SU-DHL-6 (cell line): ENCODE data around the gene APC2.

ENCODE experiments used
- EZH2phosphoT487 ChIP-seq: fragments of 200-600 bp; sonication (generic), shearing (Covaris generic); conservative IDR thresholded peaks from 2 replicates; pipeline ENCODE4 v1.6.1; 2018; ENCODE audit warnings: mild to moderate bottlenecking, antibody characterized with exemption, low read length, moderate library complexity, mixed read lengths
- TF ChIP-seq, protein P1 (sequence below): fragments of 200-600 bp; sonication (generic); IDR thresholded peaks from one replicate; pipeline ENCODE4 v1.5.1; 2017; ENCODE audit warnings: antibody characterized with exemption, mild to moderate bottlenecking, low read length, moderate library complexity; ENCODE audit not compliant: insufficient read depth, poor library complexity, severe bottlenecking

DNA sequence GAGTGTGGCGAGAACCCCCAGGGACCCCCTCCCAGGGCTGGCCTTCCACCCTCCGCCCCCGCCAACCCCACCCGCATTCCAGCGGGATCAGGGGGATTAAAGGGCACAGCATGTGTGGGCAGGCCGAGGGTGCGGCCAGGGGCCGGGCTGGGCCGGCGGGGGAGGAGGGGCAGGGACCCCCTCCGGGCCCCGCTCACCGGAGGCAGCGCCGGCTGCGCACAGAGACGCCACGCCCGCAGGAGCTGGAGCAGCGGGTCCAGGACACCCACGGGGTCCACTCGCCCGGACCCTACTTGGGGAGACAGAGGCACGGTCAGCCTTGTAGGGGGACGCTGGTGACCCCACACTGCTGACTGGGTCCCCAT, 60.5 kb downstream of the APC2 start:
- TF ChIP-seq, protein P1, sequence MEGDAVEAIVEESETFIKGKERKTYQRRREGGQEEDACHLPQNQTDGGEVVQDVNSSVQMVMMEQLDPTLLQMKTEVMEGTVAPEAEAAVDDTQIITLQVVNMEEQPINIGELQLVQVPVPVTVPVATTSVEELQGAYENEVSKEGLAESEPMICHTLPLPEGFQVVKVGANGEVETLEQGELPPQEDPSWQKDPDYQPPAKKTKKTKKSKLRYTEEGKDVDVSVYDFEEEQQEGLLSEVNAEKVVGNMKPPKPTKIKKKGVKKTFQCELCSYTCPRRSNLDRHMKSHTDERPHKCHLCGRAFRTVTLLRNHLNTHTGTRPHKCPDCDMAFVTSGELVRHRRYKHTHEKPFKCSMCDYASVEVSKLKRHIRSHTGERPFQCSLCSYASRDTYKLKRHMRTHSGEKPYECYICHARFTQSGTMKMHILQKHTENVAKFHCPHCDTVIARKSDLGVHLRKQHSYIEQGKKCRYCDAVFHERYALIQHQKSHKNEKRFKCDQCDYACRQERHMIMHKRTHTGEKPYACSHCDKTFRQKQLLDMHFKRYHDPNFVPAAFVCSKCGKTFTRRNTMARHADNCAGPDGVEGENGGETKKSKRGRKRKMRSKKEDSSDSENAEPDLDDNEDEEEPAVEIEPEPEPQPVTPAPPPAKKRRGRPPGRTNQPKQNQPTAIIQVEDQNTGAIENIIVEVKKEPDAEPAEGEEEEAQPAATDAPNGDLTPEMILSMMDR, result no peak
- no peak for TF ChIP-seq EZH2phosphoT487
